IMR-90 (cell line): ENCODE results near the gene CEP162. TPM values are rescaled to one million over a fixed set of nuclear protein-coding genes. Genes with fewer than 3 reads are reported as not detected.

ENCODE experiments used
- ATAC-seq: fragments of 200-7000 bp; cut with Tn5 transposase; 2 replicates; pipeline ENCODE4 v1.9.1; 2020; ENCODE audit warnings: low read depth, mild to moderate bottlenecking, moderate library complexity
- BruUV-seq: library from RNA; stranded (reverse); fragments of 400-500 nt; replicated peaks from 2 replicates; lab custom pipeline; 2021; lab: Mats Ljungman, UMichigan
- CTCF ChIA-PET: fragments of 300-600 bp; formaldehyde crosslinking; extraction: SDS; loops from one replicate; lab custom pipeline; 2021; ENCODE audit warnings: antibody characterized with exemption; lab: Yijun Ruan, JAX
- POLR2A ChIA-PET: fragments of 300-600 bp; sonication (Branson Sonifier 250); formaldehyde crosslinking; loops from one replicate; lab custom pipeline; 2022; ENCODE audit warnings: antibody characterized with exemption; ENCODE audit not compliant: unreplicated experiment; lab: Charles Lee
- DNase-seq: peaks from one replicate; pipeline ENCODE4 v3.0.0; 2013
- H2AFZ ChIP-seq: replicated peaks from 2 replicates; pipeline ENCODE3; 2013; ENCODE audit warnings: low read length, mild to moderate bottlenecking; ENCODE audit not compliant: poor library complexity
- H2AK5ac ChIP-seq: 2 replicates; pipeline ENCODE4 v1.6.1; 2013; ENCODE audit warnings: low read depth, low read length, inconsistent platforms
- H2AK9ac ChIP-seq: replicated peaks from 2 replicates; pipeline ENCODE3; 2013; ENCODE audit warnings: mild to moderate bottlenecking, low read depth, low read length, moderate library complexity; ENCODE audit not compliant: poor library complexity
- H2BK120ac ChIP-seq: 2 replicates; pipeline ENCODE4 v1.6.1; 2013; ENCODE audit warnings: low read depth, low read length, inconsistent platforms
- H2BK15ac ChIP-seq: 3 replicates; pipeline ENCODE4 v1.6.1; 2013; ENCODE audit warnings: low read depth, low read length, inconsistent platforms
- H2BK20ac ChIP-seq: 2 replicates; pipeline ENCODE4 v1.6.1; 2013; ENCODE audit warnings: low read depth, mild to moderate bottlenecking, inconsistent platforms, low read length, moderate library complexity
- H2BK5ac ChIP-seq: 2 replicates; pipeline ENCODE4 v1.6.1; 2013; ENCODE audit warnings: mild to moderate bottlenecking, low read depth, low read length, inconsistent platforms; ENCODE audit not compliant: poor library complexity, severe bottlenecking
- H3K14ac ChIP-seq: replicated peaks from 2 replicates; pipeline ENCODE4 v1.6.1; 2013; ENCODE audit warnings: low read depth, low read length, inconsistent platforms
- H3K18ac ChIP-seq: 2 replicates; pipeline ENCODE4 v1.6.1; 2013; ENCODE audit warnings: low read depth, low read length, control low read depth
- H3K23ac ChIP-seq: 2 replicates; pipeline ENCODE4 v1.6.1; 2013; ENCODE audit warnings: low read depth, low read length, inconsistent platforms
- H3K27ac ChIP-seq: 2 replicates; pipeline ENCODE4 v1.5.1; 2013; ENCODE audit warnings: mild to moderate bottlenecking, control low read depth, low read length; ENCODE audit not compliant: insufficient read depth
- H3K27me3 ChIP-seq: 2 replicates; pipeline ENCODE4 v1.6.1; 2013; ENCODE audit warnings: low read length; ENCODE audit not compliant: control insufficient read depth, insufficient read depth
- H3K36me3 ChIP-seq: 2 replicates; pipeline ENCODE4 v1.6.1; 2013; ENCODE audit warnings: low read length, mixed read lengths; ENCODE audit not compliant: control insufficient read depth, insufficient read depth
- H3K4ac ChIP-seq: 2 replicates; pipeline ENCODE4 v1.6.1; 2013; ENCODE audit warnings: low read depth, low read length, inconsistent platforms
- H3K4me1 ChIP-seq: 2 replicates; pipeline ENCODE4 v1.6.1; 2013; ENCODE audit warnings: low read length, mixed read lengths; ENCODE audit not compliant: control insufficient read depth, insufficient read depth
- H3K4me2 ChIP-seq: 2 replicates; pipeline ENCODE4 v1.6.1; 2013; ENCODE audit warnings: low read depth, mild to moderate bottlenecking, control low read depth, low read length, moderate library complexity
- H3K4me3 ChIP-seq: 2 replicates; pipeline ENCODE4 v1.5.1; 2013; ENCODE audit warnings: low read depth, mild to moderate bottlenecking, control low read depth, low read length, moderate library complexity; ENCODE audit not compliant: insufficient read depth
- H3K56ac ChIP-seq: 2 replicates; pipeline ENCODE4 v1.6.1; 2013; ENCODE audit warnings: low read length, inconsistent platforms; ENCODE audit not compliant: insufficient read depth; ENCODE audit errors: extremely low read depth
- H3K79me1 ChIP-seq, 2 experiments: 2 replicates each; pipeline ENCODE4 v1.6.1; 2013; ENCODE audit warnings: low read length in 2 of 2, inconsistent platforms in 1 of 2, low read depth in 1 of 2
- H3K9ac ChIP-seq: 2 replicates; pipeline ENCODE4 v1.6.1; 2013; ENCODE audit warnings: low read depth, low read length, control low read depth
- H3K9me1 ChIP-seq: 2 replicates; pipeline ENCODE4 v1.6.1; 2013; ENCODE audit warnings: low read length, inconsistent platforms; ENCODE audit not compliant: insufficient read depth
- H3K9me3 ChIP-seq: 2 replicates; pipeline ENCODE4 v1.6.1; 2013; ENCODE audit warnings: low read length; ENCODE audit not compliant: control insufficient read depth, insufficient read depth
- H4K20me1 ChIP-seq: 2 replicates; pipeline ENCODE4 v1.6.1; 2013; ENCODE audit warnings: low read length, inconsistent platforms; ENCODE audit not compliant: insufficient read depth
- H4K5ac ChIP-seq: 2 replicates; pipeline ENCODE4 v1.6.1; 2013; ENCODE audit warnings: mild to moderate bottlenecking, low read depth, low read length, control low read depth
- H4K8ac ChIP-seq, 2 experiments: 2 replicates each; pipeline ENCODE4 v1.6.1; 2013; ENCODE audit warnings: low read depth in 2 of 2, low read length in 2 of 2, control low read depth in 1 of 2, inconsistent platforms in 1 of 2
- H4K91ac ChIP-seq: 2 replicates; pipeline ENCODE4 v1.6.1; 2013; ENCODE audit warnings: low read depth, low read length, inconsistent platforms; ENCODE audit not compliant: insufficient read depth
- CEBPB ChIP-seq: IDR thresholded peaks from 2 replicates; pipeline ENCODE4 v1.6.1; 2012; ENCODE audit warnings: low read depth, low read length, improper control_type of control experiment
- FOS ChIP-seq: fragments of 150-350 bp; IDR thresholded peaks from 2 replicates; pipeline ENCODE4 v1.6.1; 2016; ENCODE audit warnings: low read depth, low read length
- MAFK ChIP-seq: IDR thresholded peaks from 2 replicates; pipeline ENCODE4 v1.6.1; 2012; ENCODE audit warnings: low read depth, low read length, improper control_type of control experiment
- MAZ ChIP-seq: IDR thresholded peaks from 2 replicates; pipeline ENCODE4 v1.6.1; 2012; ENCODE audit warnings: low read depth, mild to moderate bottlenecking, low read length, improper control_type of control experiment, moderate library complexity, borderline replicate concordance
- MXI1 ChIP-seq: IDR thresholded peaks from 2 replicates; pipeline ENCODE4 v1.6.1; 2012; ENCODE audit warnings: low read depth, mild to moderate bottlenecking, low read length, moderate library complexity, borderline replicate concordance
- POLR2A ChIP-seq: IDR thresholded peaks from 2 replicates; pipeline ENCODE4 v1.6.1; 2012; ENCODE audit warnings: mild to moderate bottlenecking, low read depth, low read length
- RAD21 ChIP-seq: IDR thresholded peaks from 2 replicates; pipeline ENCODE4 v1.6.1; 2012; ENCODE audit warnings: low read length, improper control_type of control experiment
- RCOR1 ChIP-seq: IDR thresholded peaks from 2 replicates; pipeline ENCODE4 v1.6.1; 2012; ENCODE audit warnings: mild to moderate bottlenecking, low read length, improper control_type of control experiment; ENCODE audit not compliant: insufficient replicate concordance
- RFX5 ChIP-seq: IDR thresholded peaks from 2 replicates; pipeline ENCODE4 v1.8.0; 2012; ENCODE audit warnings: low read depth, mild to moderate bottlenecking, low read length, moderate library complexity
- SMC3 ChIP-seq: fragments of 150-350 bp; IDR thresholded peaks from 2 replicates; pipeline ENCODE4 v1.6.1; 2016; ENCODE audit warnings: low read depth, mild to moderate bottlenecking, antibody characterized with exemption, low read length, moderate library complexity
- WGBS, 2 experiments: methylation state at CpG; one replicate each; pipeline versions ENCODE4 v1.1.5 to v1.1.7; 2013; ENCODE audit warnings: missing lambda C conversion rate in 2 of 2; ENCODE audit not compliant: insufficient read length in 1 of 2; ENCODE audit errors: extremely low coverage in 2 of 2; 5-methylcytosine and 5-hydroxymethylcytosine counted together
- dilution Hi-C: fragments of 300-500 bp; cut with HindIII; formaldehyde crosslinking; loops from one replicate; pipeline ENCODE4 v1.14.3; 2018; ENCODE audit warnings: low sequenced_read_pairs; ENCODE audit not compliant: unreplicated experiment
- in situ Hi-C: fragments of 300-500 bp; cut with MboI; formaldehyde crosslinking; loops from 3 replicates; pipeline ENCODE4 v1.14.3; 2019; ENCODE audit warnings: low sequenced_read_pairs, inconsistent platforms, mixed read lengths
- intact Hi-C: fragments of 100-400 bp; cut with micrococcal nuclease; formaldehyde crosslinking; loops from 2 replicates; pipeline ENCODE4 v1.10.0; 2022
- polyA plus RNA-seq, 3 experiments: library from polyadenylated mRNA; depleted of rRNA; stranded (reverse); fragments of >200 nt; gene quantifications; 2 replicates each; pipeline ENCODE4 v1.2.3, GENCODE V29; 2012; ENCODE audit warnings: low replicate concordance in 1 of 3
- total RNA-seq: library from RNA; depleted of rRNA; stranded (reverse); fragments of >200 nt; gene quantifications from 2 replicates; pipeline ENCODE4 v1.2.3, GENCODE V29; 2012
- TF ChIP-seq, protein P1 (sequence below): fragments of 150-350 bp; IDR thresholded peaks from 2 replicates; pipeline ENCODE4 v1.6.1; 2016; ENCODE audit warnings: low read depth, mild to moderate bottlenecking, low read length, moderate library complexity, borderline replicate concordance
- TF ChIP-seq, protein P2 (sequence below): conservative IDR thresholded peaks from 2 replicates; pipeline ENCODE4 v1.5.1; 2012; ENCODE audit warnings: mild to moderate bottlenecking, low read depth, low read length, improper control_type of control experiment
- TF ChIP-seq, protein P3 (sequence below): fragments of 150-350 bp; IDR thresholded peaks from 2 replicates; pipeline ENCODE4 v1.6.1; 2017; ENCODE audit warnings: mild to moderate bottlenecking, antibody characterized with exemption, low read length, low read depth

CEP162 gene
- total and polyA plus RNA-seq, 2 of the 4 experiments (the other 2 are of a cell fraction), result 1.2 to 1.6 TPM

DNA sequence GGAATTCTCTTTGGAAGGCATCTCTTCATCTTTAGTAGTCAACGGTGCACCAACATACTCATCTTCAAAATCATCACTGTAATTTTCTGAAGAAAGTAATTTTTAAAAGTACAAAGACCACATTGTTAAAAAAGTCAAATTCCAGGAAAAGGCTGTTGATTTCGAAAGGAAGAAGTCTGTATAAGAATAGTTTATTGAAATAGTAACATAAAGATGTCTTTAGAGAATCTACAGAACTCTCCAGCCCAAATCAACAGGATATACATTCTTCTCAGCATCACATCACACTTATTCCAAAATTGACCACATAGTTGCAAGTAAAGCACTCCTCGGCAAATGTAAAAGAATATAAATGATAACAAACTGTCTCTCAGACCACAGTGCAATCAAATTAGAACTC lies 23.4 kb downstream of the CEP162 start:
- no peaks in the 10 kb centered on the region for H3K27me3 ChIP-seq
- no peak overlapping the region for H3K4me2 ChIP-seq
- H3K14ac ChIP-seq, result no peak overlapping the region
- no peak overlapping the region for H3K18ac ChIP-seq
- WGBS, 2 experiments, result no CpG with 5 or more reads among the region's 3 CpGs
- ChIA-PET POLR2A (no interaction called here), CTCF (interaction anchor here (1.8 kb wide), 1 partner anchor 10 kb away, joined by 4 read pairs; no protein-coding TSS in a partner anchor)
- no peak overlapping the region for H4K91ac ChIP-seq
- no peak overlapping the region for H3K23ac ChIP-seq
- no peak overlapping the region for H2BK120ac ChIP-seq
- intact Hi-C loops (no loop called here), dilution Hi-C loops (no loop called here), in situ Hi-C loops (loop anchor here (25.0 kb wide), 1 partner anchor 592 kb away; no protein-coding TSS in a partner anchor)
- H2BK20ac ChIP-seq, result no peak overlapping the region
- no peak overlapping the region for H3K4ac ChIP-seq
- H4K8ac ChIP-seq, result no peak overlapping the region
- H3K4me1 ChIP-seq, result peaks cover 1% of the 10 kb centered on the region; the same call in 1 of the 2 replicates
- no peaks in the 10 kb centered on the region for H3K79me1 ChIP-seq
- no peaks in the 10 kb centered on the region for H3K9me3 ChIP-seq
- H2AK5ac ChIP-seq, result no peak overlapping the region
- TF ChIP-seq, protein P1, sequence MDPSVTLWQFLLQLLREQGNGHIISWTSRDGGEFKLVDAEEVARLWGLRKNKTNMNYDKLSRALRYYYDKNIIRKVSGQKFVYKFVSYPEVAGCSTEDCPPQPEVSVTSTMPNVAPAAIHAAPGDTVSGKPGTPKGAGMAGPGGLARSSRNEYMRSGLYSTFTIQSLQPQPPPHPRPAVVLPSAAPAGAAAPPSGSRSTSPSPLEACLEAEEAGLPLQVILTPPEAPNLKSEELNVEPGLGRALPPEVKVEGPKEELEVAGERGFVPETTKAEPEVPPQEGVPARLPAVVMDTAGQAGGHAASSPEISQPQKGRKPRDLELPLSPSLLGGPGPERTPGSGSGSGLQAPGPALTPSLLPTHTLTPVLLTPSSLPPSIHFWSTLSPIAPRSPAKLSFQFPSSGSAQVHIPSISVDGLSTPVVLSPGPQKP, result no peak
- no peak for TF ChIP-seq MAFK
- no peak for TF ChIP-seq MAZ
- TF ChIP-seq, protein P2, sequence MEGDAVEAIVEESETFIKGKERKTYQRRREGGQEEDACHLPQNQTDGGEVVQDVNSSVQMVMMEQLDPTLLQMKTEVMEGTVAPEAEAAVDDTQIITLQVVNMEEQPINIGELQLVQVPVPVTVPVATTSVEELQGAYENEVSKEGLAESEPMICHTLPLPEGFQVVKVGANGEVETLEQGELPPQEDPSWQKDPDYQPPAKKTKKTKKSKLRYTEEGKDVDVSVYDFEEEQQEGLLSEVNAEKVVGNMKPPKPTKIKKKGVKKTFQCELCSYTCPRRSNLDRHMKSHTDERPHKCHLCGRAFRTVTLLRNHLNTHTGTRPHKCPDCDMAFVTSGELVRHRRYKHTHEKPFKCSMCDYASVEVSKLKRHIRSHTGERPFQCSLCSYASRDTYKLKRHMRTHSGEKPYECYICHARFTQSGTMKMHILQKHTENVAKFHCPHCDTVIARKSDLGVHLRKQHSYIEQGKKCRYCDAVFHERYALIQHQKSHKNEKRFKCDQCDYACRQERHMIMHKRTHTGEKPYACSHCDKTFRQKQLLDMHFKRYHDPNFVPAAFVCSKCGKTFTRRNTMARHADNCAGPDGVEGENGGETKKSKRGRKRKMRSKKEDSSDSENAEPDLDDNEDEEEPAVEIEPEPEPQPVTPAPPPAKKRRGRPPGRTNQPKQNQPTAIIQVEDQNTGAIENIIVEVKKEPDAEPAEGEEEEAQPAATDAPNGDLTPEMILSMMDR, result no peak
- TF ChIP-seq RFX5, result no peak
- TF ChIP-seq CEBPB, result no peak
- TF ChIP-seq SMC3, result no peak
- TF ChIP-seq RAD21, result no peak
- TF ChIP-seq, protein P3, sequence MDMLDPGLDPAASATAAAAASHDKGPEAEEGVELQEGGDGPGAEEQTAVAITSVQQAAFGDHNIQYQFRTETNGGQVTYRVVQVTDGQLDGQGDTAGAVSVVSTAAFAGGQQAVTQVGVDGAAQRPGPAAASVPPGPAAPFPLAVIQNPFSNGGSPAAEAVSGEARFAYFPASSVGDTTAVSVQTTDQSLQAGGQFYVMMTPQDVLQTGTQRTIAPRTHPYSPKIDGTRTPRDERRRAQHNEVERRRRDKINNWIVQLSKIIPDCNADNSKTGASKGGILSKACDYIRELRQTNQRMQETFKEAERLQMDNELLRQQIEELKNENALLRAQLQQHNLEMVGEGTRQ, result no peak
- TF ChIP-seq MXI1, result no peak
- TF ChIP-seq FOS, result no peak
- no peak for TF ChIP-seq POLR2A
- no peak for TF ChIP-seq RCOR1
- no peaks in the 10 kb centered on the region for H4K20me1 ChIP-seq
- H2AFZ ChIP-seq, result no peak overlapping the region
- no peaks in the 10 kb centered on the region for H3K9me1 ChIP-seq
- no peak overlapping the region for H3K9ac ChIP-seq
- peaks cover 2% of the 10 kb centered on the region for H3K36me3 ChIP-seq
- no peak overlapping the region for H3K56ac ChIP-seq
- DNase-seq, result no peak
- BruUV-seq, result no TSS peak
- H2BK15ac ChIP-seq, result no peak overlapping the region
- H2BK5ac ChIP-seq, result no peak overlapping the region
- H4K5ac ChIP-seq, result no peak overlapping the region
- no peak overlapping the region for H3K4me3 ChIP-seq
- no peak for ATAC-seq
- no peak overlapping the region for H2AK9ac ChIP-seq
- no peak overlapping the region for H3K27ac ChIP-seq
